Neutrophil (primary cell): ENCODE results near the gene TMPRSS15.

ENCODE experiments used
- H3K27ac ChIP-seq: fragments of 200-600 bp; sonication (generic); 2 replicates; pipeline ENCODE4 v1.5.1; 2016; ENCODE audit warnings: mild to moderate bottlenecking, moderate library complexity
- H3K27me3 ChIP-seq: fragments of 200-600 bp; sonication (generic); 2 replicates; pipeline ENCODE4 v1.6.0; 2016; ENCODE audit warnings: mild to moderate bottlenecking
- H3K36me3 ChIP-seq: fragments of 200-600 bp; sonication (generic); 2 replicates; pipeline ENCODE4 v1.5.1; 2017
- H3K4me1 ChIP-seq, 2 experiments: fragments of 200-600 bp in 1 of 2; sonication (generic) in 1 of 2; 1 replicate in 1 of 2; 2 replicates in 1 of 2; pipeline versions ENCODE4 v1.5.1 to v1.6.1; 2013 to 2016; ENCODE audit warnings: low read depth in 1 of 2, low read length in 1 of 2, mild to moderate bottlenecking in 1 of 2, moderate library complexity in 1 of 2; ENCODE audit not compliant: control insufficient read depth in 1 of 2, insufficient read depth in 1 of 2
- H3K4me3 ChIP-seq, 2 experiments: fragments of 200-600 bp in 1 of 2; sonication (generic) in 1 of 2; 1 replicate in 1 of 2; 2 replicates in 1 of 2; pipeline ENCODE4 v1.5.1; 2013 to 2016; ENCODE audit warnings: low read depth in 1 of 2, low read length in 1 of 2, mild to moderate bottlenecking in 1 of 2, moderate library complexity in 1 of 2
- H3K9me3 ChIP-seq: fragments of 200-600 bp; sonication (generic); 2 replicates; pipeline ENCODE4 v1.5.1; 2016
- TF ChIP-seq, protein P1 (sequence below): fragments of 200-600 bp; sonication (generic); IDR thresholded peaks from 2 replicates; pipeline ENCODE4 v1.5.1; 2016; ENCODE audit warnings: antibody characterized with exemption

Gene TMPRSS15

DNA sequence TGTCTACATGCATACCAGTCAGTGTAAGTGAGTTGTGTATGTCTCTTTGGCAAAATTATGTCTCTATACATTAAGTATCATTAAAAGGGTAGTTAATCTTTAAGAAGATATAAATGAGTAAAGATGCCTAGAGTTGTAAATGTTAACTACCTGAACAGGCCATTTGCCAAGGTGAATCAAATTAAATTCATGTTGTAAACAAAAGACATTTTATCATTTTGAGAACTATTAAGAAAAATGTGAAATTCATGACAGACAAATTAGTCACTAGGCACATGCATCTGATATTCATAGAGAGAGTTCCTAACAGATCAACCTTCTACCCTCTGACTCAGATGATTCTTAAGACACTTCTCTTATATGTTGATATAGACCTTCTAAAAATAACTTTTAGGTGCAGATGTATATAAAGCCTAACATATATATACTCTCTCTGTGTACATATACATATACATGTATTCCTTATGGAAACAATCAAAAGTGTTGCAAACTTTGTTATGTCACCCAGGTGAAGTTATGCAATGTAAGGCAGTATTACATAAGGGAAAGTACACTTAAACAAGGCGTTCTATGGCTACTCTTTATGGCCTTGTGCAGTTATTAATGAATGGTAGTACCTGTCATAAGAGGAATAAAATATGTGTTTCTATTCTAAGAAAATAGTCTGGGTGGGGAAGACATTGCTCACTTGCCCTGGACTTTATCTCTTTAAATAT, at the start of gene TMPRSS15:
Gene TMPRSS15 (minus strand): TSS at position 51 of the 716 bp plus-strand sequence. CDS start 163 bp downstream, outside the sequence.
- no peaks in the 10 kb centered on the region for H3K9me3 ChIP-seq
- no peak within 1 kb of the TSS for H3K27ac ChIP-seq
- H3K36me3 ChIP-seq: no peaks in the 10 kb centered on the region
- TF ChIP-seq, protein P1, sequence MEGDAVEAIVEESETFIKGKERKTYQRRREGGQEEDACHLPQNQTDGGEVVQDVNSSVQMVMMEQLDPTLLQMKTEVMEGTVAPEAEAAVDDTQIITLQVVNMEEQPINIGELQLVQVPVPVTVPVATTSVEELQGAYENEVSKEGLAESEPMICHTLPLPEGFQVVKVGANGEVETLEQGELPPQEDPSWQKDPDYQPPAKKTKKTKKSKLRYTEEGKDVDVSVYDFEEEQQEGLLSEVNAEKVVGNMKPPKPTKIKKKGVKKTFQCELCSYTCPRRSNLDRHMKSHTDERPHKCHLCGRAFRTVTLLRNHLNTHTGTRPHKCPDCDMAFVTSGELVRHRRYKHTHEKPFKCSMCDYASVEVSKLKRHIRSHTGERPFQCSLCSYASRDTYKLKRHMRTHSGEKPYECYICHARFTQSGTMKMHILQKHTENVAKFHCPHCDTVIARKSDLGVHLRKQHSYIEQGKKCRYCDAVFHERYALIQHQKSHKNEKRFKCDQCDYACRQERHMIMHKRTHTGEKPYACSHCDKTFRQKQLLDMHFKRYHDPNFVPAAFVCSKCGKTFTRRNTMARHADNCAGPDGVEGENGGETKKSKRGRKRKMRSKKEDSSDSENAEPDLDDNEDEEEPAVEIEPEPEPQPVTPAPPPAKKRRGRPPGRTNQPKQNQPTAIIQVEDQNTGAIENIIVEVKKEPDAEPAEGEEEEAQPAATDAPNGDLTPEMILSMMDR: no peak
- H3K4me3 ChIP-seq: no peak within 1 kb of the TSS
- H3K27me3 ChIP-seq: no peaks in the 10 kb centered on the region
- H3K4me1 ChIP-seq: no peaks in the 10 kb centered on the region

DNA sequence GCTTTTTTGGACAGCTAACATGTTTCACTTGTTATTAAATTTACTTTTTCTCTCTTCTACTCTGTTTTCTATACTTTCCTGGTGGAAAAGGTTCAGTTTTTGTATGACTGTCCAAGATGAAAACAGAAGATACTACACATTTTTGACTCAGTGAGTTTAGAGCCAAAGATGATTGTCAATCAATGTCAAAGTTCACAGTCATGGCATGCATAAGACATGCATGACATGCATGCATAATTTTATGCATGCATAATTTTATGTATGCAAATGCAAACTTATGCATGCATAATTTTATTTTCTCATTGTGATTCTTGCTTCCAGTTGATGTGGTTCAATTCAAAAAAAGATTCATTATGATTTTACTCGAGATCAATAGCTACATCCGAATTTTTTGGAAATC, 48.1 kb upstream of the TMPRSS15 start:
- Histone ChIP-seq H3K4me1 (no peaks in the 10 kb centered on the region), H3K27ac (no peak overlapping the region), H3K4me3 (no peak overlapping the region), H3K9me3 (no peaks in the 10 kb centered on the region), H3K36me3 (no peaks in the 10 kb centered on the region), H3K27me3 (no peaks in the 10 kb centered on the region)
- TF ChIP-seq, protein P1: no peak

DNA sequence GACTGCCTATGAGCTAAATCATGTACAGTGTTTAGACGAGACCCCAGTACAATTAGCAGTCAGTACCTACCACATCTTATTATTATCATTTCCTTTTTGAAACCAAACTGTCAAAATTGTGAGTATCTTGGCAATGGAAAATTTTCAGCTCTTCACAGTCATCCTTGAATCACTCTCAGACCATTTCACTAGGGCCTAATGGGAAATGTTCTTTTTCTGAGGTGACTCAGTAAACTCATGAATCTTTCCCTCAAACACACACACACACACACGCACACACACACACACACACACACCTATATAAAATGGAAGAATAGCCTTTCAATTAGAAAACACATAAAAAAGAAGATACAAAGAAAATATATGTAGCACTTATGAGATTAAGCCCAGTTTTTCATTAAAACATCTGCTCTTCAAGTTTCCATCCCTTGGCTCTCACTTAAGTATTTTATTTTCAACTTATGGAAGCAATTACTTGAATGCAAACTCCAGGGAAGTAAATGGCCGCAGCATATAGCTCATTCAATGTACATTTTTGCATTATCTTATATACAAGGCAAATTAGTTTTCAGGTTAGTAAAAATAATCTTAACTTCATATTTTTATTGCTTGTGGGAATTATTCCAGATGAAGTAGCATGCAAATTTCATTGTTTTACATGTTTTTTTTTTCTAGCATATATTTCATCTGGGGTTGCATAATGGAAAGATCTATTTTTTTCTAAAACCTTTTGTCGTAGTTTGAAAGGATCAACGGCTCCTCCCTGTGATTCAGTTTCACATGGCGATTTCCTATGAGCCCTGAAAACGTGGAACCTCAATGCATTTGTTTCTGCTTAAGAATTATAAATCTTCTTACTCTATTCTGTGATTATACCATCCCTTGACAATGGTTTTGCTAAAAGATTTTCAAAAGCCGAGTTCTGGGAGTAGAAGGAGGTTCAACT, 46.3 kb upstream of the TMPRSS15 start:
- Histone ChIP-seq H3K27ac (no peak overlapping the region), H3K27me3 (no peaks in the 10 kb centered on the region), H3K4me3 (no peak overlapping the region), H3K36me3 (no peaks in the 10 kb centered on the region), H3K9me3 (no peaks in the 10 kb centered on the region), H3K4me1 (no peaks in the 10 kb centered on the region)
- TF ChIP-seq, protein P1: no peak

DNA sequence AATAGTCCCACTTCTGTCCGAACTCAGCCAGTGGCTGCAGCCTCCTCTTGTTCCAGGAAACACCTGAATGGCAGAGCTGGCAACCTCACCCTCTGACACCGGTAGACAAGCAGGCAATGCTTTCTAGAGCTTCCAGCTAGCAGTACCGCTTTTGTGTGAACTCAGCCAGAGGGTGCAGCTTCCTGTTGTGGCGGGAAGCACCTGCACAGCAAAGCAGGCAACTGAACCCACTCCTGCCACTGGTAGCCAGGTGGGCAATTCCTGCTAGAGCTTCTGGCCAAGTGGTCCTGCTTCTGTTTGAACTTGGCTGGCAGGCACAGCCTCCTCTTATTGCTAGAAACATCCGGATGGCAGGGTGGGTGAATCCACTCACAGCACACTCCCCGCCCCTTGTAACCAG, 40.1 kb upstream of the TMPRSS15 start:
- TF ChIP-seq, protein P1: no peak
- no peaks in the 10 kb centered on the region for H3K4me1 ChIP-seq
- no peak overlapping the region for H3K27ac ChIP-seq
- no peak overlapping the region for H3K4me3 ChIP-seq
- no peaks in the 10 kb centered on the region for H3K9me3 ChIP-seq
- no peaks in the 10 kb centered on the region for H3K36me3 ChIP-seq
- no peaks in the 10 kb centered on the region for H3K27me3 ChIP-seq

DNA sequence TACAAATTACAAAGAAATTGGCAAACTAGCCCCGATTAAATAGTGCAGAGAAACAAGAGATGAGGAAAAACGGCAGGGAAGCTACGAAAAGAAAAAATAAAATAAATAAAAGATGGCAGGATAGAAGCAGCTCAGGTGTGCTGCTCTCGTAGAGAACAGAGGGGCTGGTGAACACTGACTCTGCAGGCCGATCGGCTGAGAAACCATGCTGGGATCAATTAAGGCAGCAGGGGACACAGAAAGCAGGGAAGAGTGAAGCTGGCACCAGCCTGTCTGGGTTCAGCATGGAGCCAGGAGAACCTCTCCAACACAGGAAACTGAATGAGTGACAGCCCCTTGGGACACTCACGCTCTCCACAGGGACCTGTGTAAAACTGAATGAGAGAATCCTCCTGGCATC, 39.5 kb upstream of the TMPRSS15 start:
- no peak overlapping the region for H3K27ac ChIP-seq
- no peaks in the 10 kb centered on the region for H3K36me3 ChIP-seq
- TF ChIP-seq, protein P1: no peak
- no peaks in the 10 kb centered on the region for H3K27me3 ChIP-seq
- no peaks in the 10 kb centered on the region for H3K4me1 ChIP-seq
- no peaks in the 10 kb centered on the region for H3K9me3 ChIP-seq
- no peak overlapping the region for H3K4me3 ChIP-seq
